Ectodermal cell (in vitro differentiated cells): ENCODE results near the gene CENPH.
"Not testable (repeated sequence)": the region's sequence is repeated elsewhere in the genome, so short reads cannot be mapped to it uniquely, and the experiment has no call there.

Experiments used
- H3K27ac ChIP-seq: 2 replicates; pipeline ENCODE4 v1.7.0; 2013; ENCODE audit warnings: mild to moderate bottlenecking, low read depth, low read length; ENCODE audit not compliant: insufficient read depth, poor library complexity, severe bottlenecking
- H3K27me3 ChIP-seq: 2 replicates; pipeline ENCODE4 v1.7.0; 2013; ENCODE audit warnings: mild to moderate bottlenecking, low read length; ENCODE audit not compliant: insufficient read depth, control insufficient read depth, poor library complexity, severe bottlenecking
- H3K36me3 ChIP-seq: one replicate; pipeline ENCODE4 v1.7.0; 2013; ENCODE audit warnings: low read length; ENCODE audit not compliant: control insufficient read depth, insufficient read depth
- H3K4me1 ChIP-seq: one replicate; pipeline ENCODE4 v1.7.0; 2013; ENCODE audit warnings: low read length; ENCODE audit not compliant: control insufficient read depth, insufficient read depth
- H3K4me3 ChIP-seq: 2 replicates; pipeline ENCODE4 v1.7.0; 2013; ENCODE audit warnings: low read depth, low read length, control low read depth; ENCODE audit not compliant: insufficient read depth
- H3K9me3 ChIP-seq: 2 replicates; pipeline ENCODE4 v1.7.0; 2013; ENCODE audit warnings: mild to moderate bottlenecking, low read length, moderate library complexity; ENCODE audit not compliant: control insufficient read depth
- WGBS, 2 experiments: methylation state at CpG; one replicate each; pipeline ENCODE4 v1.1.7; 2013; ENCODE audit warnings: missing lambda C conversion rate in 2 of 2; 5-methylcytosine and 5-hydroxymethylcytosine counted together

The CENPH gene

DNA sequence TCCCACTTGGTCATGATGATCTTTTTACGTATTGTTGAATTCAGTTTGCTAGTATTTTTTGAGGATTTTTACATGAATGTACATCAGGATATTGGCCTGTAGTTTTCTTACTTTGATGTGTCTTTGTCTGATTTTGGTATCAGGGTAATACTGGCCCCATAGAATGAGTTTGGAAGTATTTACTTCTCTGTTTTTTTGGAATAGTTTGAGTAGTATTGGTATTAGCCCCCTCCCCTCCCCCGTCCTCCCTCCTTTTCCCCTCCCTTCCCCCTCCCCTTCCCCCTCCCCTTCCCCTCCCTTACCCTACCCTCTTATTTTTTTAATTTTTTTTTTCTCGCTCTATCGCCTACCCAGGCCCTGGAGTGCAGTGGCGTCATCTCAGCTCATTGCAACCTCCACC lies 55.6 kb downstream of the CENPH start:
- Histone ChIP-seq H3K36me3 (no peaks in the 10 kb centered on the region), H3K9me3 (no peaks in the 10 kb centered on the region), H3K27me3 (no peaks in the 10 kb centered on the region), H3K4me1 (no peaks in the 10 kb centered on the region), H3K27ac (no peak overlapping the region), H3K4me3 (no peak overlapping the region)
- 89 to 93% methylated on average over 4 of the region's 5 CpGs for WGBS, 2 experiments

GRCh38 chr5:69248019-69248418 lies 58.6 kb downstream of the CENPH start:
- H3K27me3 ChIP-seq, result no peaks in the 10 kb centered on the region
- 94 to 95% methylated on average over 1 to 2 of the region's 2 CpGs for WGBS, 2 experiments
- no peak overlapping the region for H3K27ac ChIP-seq
- no peaks in the 10 kb centered on the region for H3K4me1 ChIP-seq
- H3K4me3 ChIP-seq, result no peak overlapping the region
- no peaks in the 10 kb centered on the region for H3K9me3 ChIP-seq
- H3K36me3 ChIP-seq, result no peaks in the 10 kb centered on the region

DNA sequence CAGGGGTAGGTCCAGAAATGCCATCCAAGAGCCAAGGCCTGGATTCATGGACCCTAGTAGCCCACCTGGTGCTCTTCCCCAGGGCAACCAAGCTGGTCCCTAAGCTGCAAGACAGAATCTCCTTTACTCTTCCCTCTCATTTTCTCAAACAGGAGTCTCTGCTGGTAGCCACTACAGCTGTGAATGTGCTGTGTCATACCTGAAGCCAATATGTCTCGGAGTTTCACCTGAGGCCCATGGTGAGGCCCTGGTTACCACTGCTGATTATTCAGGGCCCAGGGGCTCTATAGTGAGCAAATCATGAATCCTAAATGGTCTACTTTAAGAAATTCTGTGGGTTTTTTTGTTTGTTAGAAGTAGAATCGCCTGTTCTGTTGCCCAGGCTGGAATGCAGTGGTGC lies 61.2 kb downstream of the CENPH start:
- Histone ChIP-seq H3K4me3 (no peak overlapping the region), H3K36me3 (no peaks in the 10 kb centered on the region), H3K27ac (no peak overlapping the region), H3K27me3 (no peaks in the 10 kb centered on the region), H3K4me1 (no peaks in the 10 kb centered on the region), H3K9me3 (no peaks in the 10 kb centered on the region)
- 92 to 98% methylated on average over 2 of the region's 2 CpGs for WGBS, 2 experiments

GRCh38 chr5:69252437-69252836 lies 63.1 kb downstream of the CENPH start:
- H3K27me3 ChIP-seq, result no peaks in the 10 kb centered on the region
- 93 to 95% methylated on average over 3 of the region's 3 CpGs for WGBS, 2 experiments
- no peaks in the 10 kb centered on the region for H3K4me1 ChIP-seq
- no peak overlapping the region for H3K4me3 ChIP-seq
- H3K9me3 ChIP-seq, result no peaks in the 10 kb centered on the region
- H3K36me3 ChIP-seq, result no peaks in the 10 kb centered on the region
- no peak overlapping the region for H3K27ac ChIP-seq

DNA sequence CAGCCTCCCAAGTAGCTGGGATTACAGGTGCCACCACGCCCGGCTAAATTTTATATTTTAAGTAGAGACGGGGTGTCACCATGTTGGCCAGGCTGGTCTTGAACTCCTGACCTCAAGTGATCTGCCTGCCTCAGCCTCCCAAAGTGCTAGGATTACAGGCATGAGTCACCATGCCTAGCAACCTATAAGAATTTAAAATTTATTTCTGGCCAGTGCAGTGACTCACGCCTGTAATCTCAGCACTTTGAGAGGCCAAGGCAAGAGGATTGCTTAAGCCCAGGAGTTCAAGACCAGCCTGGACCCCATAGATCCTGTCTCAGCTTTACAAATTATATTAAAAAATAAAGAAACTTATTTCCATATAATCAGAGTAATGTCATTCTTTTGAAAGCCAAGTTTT lies 66.6 kb downstream of the CENPH start:
- H3K36me3 ChIP-seq, H3K27ac ChIP-seq, H3K27me3 ChIP-seq, H3K4me3 ChIP-seq, H3K4me1 ChIP-seq, H3K9me3 ChIP-seq: not testable (repeated sequence)
- 93 to 98% methylated on average over 4 of the region's 4 CpGs for WGBS, 2 experiments

DNA sequence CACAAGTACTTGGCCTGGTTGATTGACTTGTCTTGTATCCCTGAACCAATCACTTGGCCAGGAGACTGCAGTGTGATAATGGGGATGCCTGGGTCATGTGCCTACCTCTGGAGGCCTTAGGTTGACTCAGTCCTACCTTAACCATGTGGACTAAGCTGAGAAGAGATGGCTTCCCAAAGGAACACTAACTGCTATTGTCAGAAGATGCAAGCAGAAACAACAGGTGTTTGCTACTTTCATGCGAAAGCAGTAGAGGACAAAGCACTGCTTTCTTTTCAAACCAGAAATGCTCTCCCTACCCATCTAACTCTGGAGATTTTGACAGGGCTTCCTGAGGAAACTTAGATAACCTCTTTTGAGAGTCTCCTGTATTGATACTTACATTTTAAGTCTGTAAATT lies 68.2 kb downstream of the CENPH start:
- no peaks in the 10 kb centered on the region for H3K9me3 ChIP-seq
- 93 to 95% methylated on average over 1 of the region's 1 CpG for WGBS, 2 experiments
- H3K27ac ChIP-seq, result no peak overlapping the region
- no peak overlapping the region for H3K4me3 ChIP-seq
- peaks cover 12% of the 10 kb centered on the region for H3K36me3 ChIP-seq
- no peaks in the 10 kb centered on the region for H3K4me1 ChIP-seq
- H3K27me3 ChIP-seq, result no peaks in the 10 kb centered on the region
